ENCODE data around the gene BCAS1.

BCAS1 gene

DNA sequence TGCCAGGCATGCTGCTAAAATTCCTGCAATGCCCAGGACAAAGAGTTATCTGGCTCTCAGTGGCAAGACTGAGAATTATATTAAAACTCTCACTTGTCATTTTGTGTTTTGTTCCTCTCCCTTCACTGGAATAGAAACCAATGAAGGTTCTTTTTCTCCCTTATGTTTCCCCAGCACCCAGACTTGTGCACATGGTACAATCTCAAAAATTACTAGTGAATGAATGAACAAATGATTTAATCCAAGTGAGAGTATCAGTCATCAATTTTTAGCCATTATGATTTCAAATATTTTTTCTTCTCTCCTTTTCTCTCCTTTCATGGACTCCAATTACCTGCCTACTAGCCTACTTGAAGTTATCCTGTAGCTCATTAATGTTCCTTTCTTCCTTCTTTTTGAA, 70.1 kb downstream of the BCAS1 start:
- Histone ChIP-seq H3K9me2 (ENCODE audit: low read depth, low read length) (no peaks in the 10 kb centered on the region), H3K27ac (ENCODE audit: low read depth, low read length, poor library complexity, severe bottlenecking) (no peak overlapping the region)

DNA sequence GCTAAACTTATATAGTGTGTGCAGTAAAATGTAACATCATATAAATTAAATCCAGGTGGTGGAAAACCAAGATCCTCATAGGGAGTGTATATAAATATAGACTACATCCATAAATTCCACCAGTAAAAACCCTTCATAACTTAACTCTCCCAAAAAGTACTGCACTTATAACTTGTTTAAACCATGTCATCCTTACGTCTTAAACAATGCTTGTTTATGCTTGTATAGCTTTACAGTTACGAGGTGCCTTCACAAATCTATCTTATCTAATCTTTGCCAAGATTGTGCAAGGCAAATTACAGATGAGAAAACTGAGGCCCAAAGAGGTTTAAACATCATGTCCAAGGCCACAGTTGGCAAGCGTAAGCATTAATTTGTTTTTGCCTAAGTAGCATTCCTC, 71.3 kb downstream of the BCAS1 start:
- H4K20me1 ChIP-seq (ENCODE audit: insufficient read depth, low read length), result no peaks in the 10 kb centered on the region
- no peaks in the 10 kb centered on the region; the same call in 1 of the 2 replicates for H3K9me3 ChIP-seq (ENCODE audit: low read length)
- no peaks in the 10 kb centered on the region for H3K79me2 ChIP-seq (ENCODE audit: insufficient read depth, low read length)
- no peaks in the 10 kb centered on the region; the same call in 1 of the 2 replicates for H3K36me3 ChIP-seq (ENCODE audit: insufficient read depth, low read length)
- H3K4me1 ChIP-seq (ENCODE audit: insufficient read depth, low read length, severe bottlenecking), result no peaks in the 10 kb centered on the region
- H3K9me2 ChIP-seq (ENCODE audit: low read depth, low read length), result no peaks in the 10 kb centered on the region
- H3F3A ChIP-seq (ENCODE audit: insufficient read depth, low read length), result no peaks in the 10 kb centered on the region
- H2AFZ ChIP-seq (ENCODE audit: low read length), result no peak overlapping the region
- no peak overlapping the region for H3K27ac ChIP-seq (ENCODE audit: low read depth, low read length, poor library complexity, severe bottlenecking)
- no peak overlapping the region for H3K9ac ChIP-seq (ENCODE audit: low read length)
- H3K27me3 ChIP-seq (ENCODE audit: insufficient read depth, low read length), result no peaks in the 10 kb centered on the region
- no peak overlapping the region for H3K4me2 ChIP-seq (ENCODE audit: low read length)
- TF ChIP-seq, protein P1, sequence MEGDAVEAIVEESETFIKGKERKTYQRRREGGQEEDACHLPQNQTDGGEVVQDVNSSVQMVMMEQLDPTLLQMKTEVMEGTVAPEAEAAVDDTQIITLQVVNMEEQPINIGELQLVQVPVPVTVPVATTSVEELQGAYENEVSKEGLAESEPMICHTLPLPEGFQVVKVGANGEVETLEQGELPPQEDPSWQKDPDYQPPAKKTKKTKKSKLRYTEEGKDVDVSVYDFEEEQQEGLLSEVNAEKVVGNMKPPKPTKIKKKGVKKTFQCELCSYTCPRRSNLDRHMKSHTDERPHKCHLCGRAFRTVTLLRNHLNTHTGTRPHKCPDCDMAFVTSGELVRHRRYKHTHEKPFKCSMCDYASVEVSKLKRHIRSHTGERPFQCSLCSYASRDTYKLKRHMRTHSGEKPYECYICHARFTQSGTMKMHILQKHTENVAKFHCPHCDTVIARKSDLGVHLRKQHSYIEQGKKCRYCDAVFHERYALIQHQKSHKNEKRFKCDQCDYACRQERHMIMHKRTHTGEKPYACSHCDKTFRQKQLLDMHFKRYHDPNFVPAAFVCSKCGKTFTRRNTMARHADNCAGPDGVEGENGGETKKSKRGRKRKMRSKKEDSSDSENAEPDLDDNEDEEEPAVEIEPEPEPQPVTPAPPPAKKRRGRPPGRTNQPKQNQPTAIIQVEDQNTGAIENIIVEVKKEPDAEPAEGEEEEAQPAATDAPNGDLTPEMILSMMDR (IDR thresholded peaks at IDR 0.05; ENCODE audit: low read length), result no peak
- no peak for TF ChIP-seq EZH2 (IDR thresholded peaks at IDR 0.05; ENCODE audit: borderline replicate concordance, low read length)
- H3K4me3 ChIP-seq (ENCODE audit: low read depth, low read length, poor library complexity, severe bottlenecking), result no peak overlapping the region

More for the DNA sequence above, 70.1 kb downstream of the BCAS1 start:
- H2AFZ ChIP-seq (ENCODE audit: low read length), result no peak overlapping the region
- no peak overlapping the region for H3K4me2 ChIP-seq (ENCODE audit: low read length)
- H3K79me2 ChIP-seq (ENCODE audit: insufficient read depth, low read length), result no peaks in the 10 kb centered on the region
- no peaks in the 10 kb centered on the region for H4K20me1 ChIP-seq (ENCODE audit: insufficient read depth, low read length)
- no peaks in the 10 kb centered on the region for H3K27me3 ChIP-seq (ENCODE audit: insufficient read depth, low read length)
- no peaks in the 10 kb centered on the region; the same call in 1 of the 2 replicates for H3K36me3 ChIP-seq (ENCODE audit: insufficient read depth, low read length)
- H3K4me1 ChIP-seq (ENCODE audit: insufficient read depth, low read length, severe bottlenecking), result no peaks in the 10 kb centered on the region
- no peak overlapping the region for H3K9ac ChIP-seq (ENCODE audit: low read length)
- H3K4me3 ChIP-seq (ENCODE audit: low read depth, low read length, poor library complexity, severe bottlenecking), result no peak overlapping the region
- H3K9me3 ChIP-seq (ENCODE audit: low read length), result no peaks in the 10 kb centered on the region; the same call in 1 of the 2 replicates
- TF ChIP-seq EZH2 (IDR thresholded peaks at IDR 0.05; ENCODE audit: borderline replicate concordance, low read length), result no peak
- TF ChIP-seq, protein P1 (IDR thresholded peaks at IDR 0.05; ENCODE audit: low read length), result no peak
- no peaks in the 10 kb centered on the region for H3F3A ChIP-seq (ENCODE audit: insufficient read depth, low read length)

DNA sequence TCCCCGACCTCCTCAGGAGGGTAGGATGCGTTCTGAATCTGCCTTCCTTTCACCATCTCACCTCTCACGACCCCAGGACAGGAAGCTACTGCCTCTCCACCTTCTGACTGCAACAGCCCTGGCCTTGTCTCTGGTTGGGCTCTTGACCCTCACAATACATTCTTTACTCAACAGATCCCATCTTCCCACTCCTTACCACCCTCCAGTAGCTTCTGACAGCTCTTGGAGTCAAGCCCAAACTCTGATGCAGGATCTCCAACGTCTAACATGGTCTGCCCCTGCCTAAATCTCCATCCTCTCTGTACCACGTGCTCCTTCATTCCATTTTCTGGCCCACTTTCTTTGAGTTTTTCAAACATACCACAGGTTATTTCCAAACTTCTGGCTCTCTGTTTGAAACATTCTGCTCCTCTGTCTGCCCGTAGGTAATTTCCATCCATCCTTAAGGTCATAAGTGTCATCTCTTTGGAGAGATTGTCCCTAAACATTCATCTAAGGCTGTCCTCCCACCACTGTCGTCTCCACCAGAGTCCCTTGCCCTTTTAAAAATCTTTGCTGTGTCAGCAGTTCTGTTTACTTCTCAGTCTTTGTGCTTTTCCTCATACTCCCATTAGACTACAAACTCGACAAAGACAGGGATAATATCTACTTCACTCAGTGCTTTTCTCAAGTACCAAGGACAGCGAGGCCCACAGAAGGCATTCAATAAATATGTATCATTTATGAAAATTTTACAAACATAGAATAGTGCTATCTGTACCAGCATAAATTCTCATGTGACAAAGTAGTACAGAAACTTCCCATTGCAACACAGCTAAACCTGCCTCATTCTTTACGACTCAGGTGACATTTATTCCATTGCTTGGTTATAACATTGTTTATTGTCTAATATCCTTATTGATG, 73.6 kb downstream of the BCAS1 start:
- Histone ChIP-seq H3K9me3 (ENCODE audit: low read length) (no peaks in the 10 kb centered on the region; the same call in 1 of the 2 replicates), H3K4me3 (ENCODE audit: low read depth, low read length, poor library complexity, severe bottlenecking) (no peak overlapping the region), H3K4me2 (ENCODE audit: low read length) (no peak overlapping the region), H3K9ac (ENCODE audit: low read length) (no peak overlapping the region), H3K36me3 (ENCODE audit: insufficient read depth, low read length) (no peaks in the 10 kb centered on the region; the same call in 1 of the 2 replicates), H3F3A (ENCODE audit: insufficient read depth, low read length) (no peaks in the 10 kb centered on the region), H3K27ac (ENCODE audit: low read depth, low read length, poor library complexity, severe bottlenecking) (no peak overlapping the region), H4K20me1 (ENCODE audit: insufficient read depth, low read length) (no peaks in the 10 kb centered on the region), H3K27me3 (ENCODE audit: insufficient read depth, low read length) (peaks cover 5% of the 10 kb centered on the region; the same call in 1 of the 2 replicates), H3K9me2 (ENCODE audit: low read depth, low read length) (no peaks in the 10 kb centered on the region), H3K4me1 (ENCODE audit: insufficient read depth, low read length, severe bottlenecking) (no peaks in the 10 kb centered on the region), H2AFZ (ENCODE audit: low read length) (no peak overlapping the region), H3K79me2 (ENCODE audit: insufficient read depth, low read length) (no peaks in the 10 kb centered on the region)
- no peak for TF ChIP-seq EZH2 (IDR thresholded peaks at IDR 0.05; ENCODE audit: borderline replicate concordance, low read length)
- TF ChIP-seq, protein P1 (IDR thresholded peaks at IDR 0.05; ENCODE audit: low read length), result no peak
